Measurements from ENCODE around the gene EXD2. TPM values are rescaled to one million over a fixed set of nuclear protein-coding genes. Genes with fewer than 3 reads are reported as not detected.

The EXD2 gene
- total and polyA plus RNA-seq, 2 of the 13 experiments (the other 11 are each of a cell fraction or from before 2014, with no cell fraction given), result 9.5 to 15.1 TPM

DNA sequence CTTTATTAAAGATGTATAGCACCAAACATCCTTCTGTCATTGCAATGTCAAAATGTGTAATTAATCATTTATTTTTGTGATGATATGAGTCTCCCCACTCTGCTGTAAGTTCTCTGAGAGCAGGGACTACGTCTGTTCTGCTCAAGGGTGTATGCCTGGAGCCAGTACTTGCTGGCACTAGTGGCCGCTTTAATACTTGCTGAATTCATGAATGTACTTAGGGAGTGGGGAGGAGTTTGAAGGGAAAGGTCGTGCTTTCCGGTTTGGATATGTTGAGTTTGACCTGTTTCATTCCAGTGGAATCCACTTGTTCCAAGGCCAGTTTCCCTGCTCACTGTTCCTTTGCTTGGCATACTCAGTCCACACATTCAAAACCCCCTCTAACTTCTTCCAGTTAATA lies 36.5 kb upstream of the EXD2 start (continued):
- TF ChIP-seq, protein P1, sequence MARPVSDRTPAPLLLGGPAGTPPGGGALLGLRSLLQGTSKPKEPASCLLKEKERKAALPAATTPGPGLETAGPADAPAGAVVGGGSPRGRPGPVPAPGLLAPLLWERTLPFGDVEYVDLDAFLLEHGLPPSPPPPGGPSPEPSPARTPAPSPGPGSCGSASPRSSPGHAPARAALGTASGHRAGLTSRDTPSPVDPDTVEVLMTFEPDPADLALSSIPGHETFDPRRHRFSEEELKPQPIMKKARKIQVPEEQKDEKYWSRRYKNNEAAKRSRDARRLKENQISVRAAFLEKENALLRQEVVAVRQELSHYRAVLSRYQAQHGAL (CRISPR knock-in tag; IDR thresholded peaks at IDR 0.05; ENCODE audit: not compliant biosample characterization), result no peak
- TF ChIP-seq TEAD3 (CRISPR knock-in tag; optimal IDR thresholded peaks at IDR 0.05; ENCODE audit: borderline replicate concordance) (peak; percentile 59), MIXL1 (CRISPR knock-in tag; IDR thresholded peaks at IDR 0.05) (0 out of 2 replicates have a peak, but pooled peaks have one; percentile 13), ZNF605 (CRISPR knock-in tag; IDR thresholded peaks at IDR 0.05) (no peak), NR2F6 (IDR thresholded peaks at IDR 0.05) (0 out of 2 replicates have a peak, but pooled peaks have one; percentile 12), NR2F6 (CRISPR knock-in tag; IDR thresholded peaks at IDR 0.05) (0 out of 2 replicates have a peak, but pooled peaks have one; percentile 17), PHF21A (CRISPR knock-in tag; IDR thresholded peaks at IDR 0.05) (no peak), ZNF644 (CRISPR knock-in tag; IDR thresholded peaks at IDR 0.05; ENCODE audit: low read depth) (0 out of 2 replicates have a peak, but pooled peaks have one; percentile 46), THAP11 (CRISPR knock-in tag; IDR thresholded peaks at IDR 0.05) (no peak), GABPB1 (CRISPR knock-in tag; IDR thresholded peaks at IDR 0.05) (peak; percentile 29; the same call in 1 of the 2 replicates), SAP130 (CRISPR knock-in tag; IDR thresholded peaks at IDR 0.05; ENCODE audit: low read depth) (peak; percentile 65), ZNF577 (CRISPR knock-in tag; IDR thresholded peaks at IDR 0.05; ENCODE audit: borderline replicate concordance, low read depth) (no peak), NR2F1 (CRISPR knock-in tag; IDR thresholded peaks at IDR 0.05) (no peak), KDM2A (CRISPR knock-in tag; IDR thresholded peaks at IDR 0.05; ENCODE audit: borderline replicate concordance, low read depth) (0 out of 2 replicates have a peak, but pooled peaks have one; percentile 20), NCOA2 (CRISPR knock-in tag; IDR thresholded peaks at IDR 0.05) (no peak)
- TF ChIP-seq, protein P2, sequence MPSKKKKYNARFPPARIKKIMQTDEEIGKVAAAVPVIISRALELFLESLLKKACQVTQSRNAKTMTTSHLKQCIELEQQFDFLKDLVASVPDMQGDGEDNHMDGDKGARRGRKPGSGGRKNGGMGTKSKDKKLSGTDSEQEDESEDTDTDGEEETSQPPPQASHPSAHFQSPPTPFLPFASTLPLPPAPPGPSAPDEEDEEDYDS (CRISPR knock-in tag; IDR thresholded peaks at IDR 0.05), result peak; percentile 72
- TF ChIP-seq, protein P3, sequence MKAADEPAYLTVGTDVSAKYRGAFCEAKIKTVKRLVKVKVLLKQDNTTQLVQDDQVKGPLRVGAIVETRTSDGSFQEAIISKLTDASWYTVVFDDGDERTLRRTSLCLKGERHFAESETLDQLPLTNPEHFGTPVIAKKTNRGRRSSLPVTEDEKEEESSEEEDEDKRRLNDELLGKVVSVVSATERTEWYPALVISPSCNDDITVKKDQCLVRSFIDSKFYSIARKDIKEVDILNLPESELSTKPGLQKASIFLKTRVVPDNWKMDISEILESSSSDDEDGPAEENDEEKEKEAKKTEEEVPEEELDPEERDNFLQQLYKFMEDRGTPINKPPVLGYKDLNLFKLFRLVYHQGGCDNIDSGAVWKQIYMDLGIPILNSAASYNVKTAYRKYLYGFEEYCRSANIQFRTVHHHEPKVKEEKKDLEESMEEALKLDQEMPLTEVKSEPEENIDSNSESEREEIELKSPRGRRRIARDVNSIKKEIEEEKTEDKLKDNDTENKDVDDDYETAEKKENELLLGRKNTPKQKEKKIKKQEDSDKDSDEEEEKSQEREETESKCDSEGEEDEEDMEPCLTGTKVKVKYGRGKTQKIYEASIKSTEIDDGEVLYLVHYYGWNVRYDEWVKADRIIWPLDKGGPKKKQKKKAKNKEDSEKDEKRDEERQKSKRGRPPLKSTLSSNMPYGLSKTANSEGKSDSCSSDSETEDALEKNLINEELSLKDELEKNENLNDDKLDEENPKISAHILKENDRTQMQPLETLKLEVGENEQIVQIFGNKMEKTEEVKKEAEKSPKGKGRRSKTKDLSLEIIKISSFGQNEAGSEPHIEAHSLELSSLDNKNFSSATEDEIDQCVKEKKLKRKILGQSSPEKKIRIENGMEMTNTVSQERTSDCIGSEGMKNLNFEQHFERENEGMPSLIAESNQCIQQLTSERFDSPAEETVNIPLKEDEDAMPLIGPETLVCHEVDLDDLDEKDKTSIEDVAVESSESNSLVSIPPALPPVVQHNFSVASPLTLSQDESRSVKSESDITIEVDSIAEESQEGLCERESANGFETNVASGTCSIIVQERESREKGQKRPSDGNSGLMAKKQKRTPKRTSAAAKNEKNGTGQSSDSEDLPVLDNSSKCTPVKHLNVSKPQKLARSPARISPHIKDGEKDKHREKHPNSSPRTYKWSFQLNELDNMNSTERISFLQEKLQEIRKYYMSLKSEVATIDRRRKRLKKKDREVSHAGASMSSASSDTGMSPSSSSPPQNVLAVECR (CRISPR knock-in tag; IDR thresholded peaks at IDR 0.05; ENCODE audit: borderline replicate concordance), result peak; percentile 15; the same call in 1 of the 2 replicates

Data from HepG2 (cell line).